ENCODE data around the gene PELI2.

PELI2 gene

GRCh38 chr14:56318393-56319115 lies 200.3 kb downstream of the PELI2 start:
- DNase-seq = no peak

GRCh38 chr14:56321861-56322260 lies 203.7 kb downstream of the PELI2 start:
- DNase-seq = no peak

- no peak for DNase-seq
Measured at GRCh38 chr14:56322531-56322930, 204.3 kb downstream of the PELI2 start.

GRCh38 chr14:56324454-56324853 lies 206.2 kb downstream of the PELI2 start:
- DNase-seq = no peak

- DNase-seq = no peak
Measured at GRCh38 chr14:56324856-56325699, 206.9 kb downstream of the PELI2 start.

GRCh38 chr14:56328021-56328420 lies 209.8 kb downstream of the PELI2 start:
- no peak for DNase-seq

- DNase-seq = no peak
Measured at GRCh38 chr14:56331592-56332216, 213.5 kb downstream of the PELI2 start.

GRCh38 chr14:56333359-56334292 lies 215.4 kb downstream of the PELI2 start:
- no peak for DNase-seq

GRCh38 chr14:56334458-56334857 lies 216.2 kb downstream of the PELI2 start:
- DNase-seq = no peak

- DNase-seq = no peak
Measured at GRCh38 chr14:56338674-56339073, 220.5 kb downstream of the PELI2 start.

GRCh38 chr14:56339855-56340701 lies 221.9 kb downstream of the PELI2 start:
- peak; percentile 60 to 65 for DNase-seq

GRCh38 chr14:56340932-56341331 lies 222.7 kb downstream of the PELI2 start:
- DNase-seq = no peak

GRCh38 chr14:56341766-56342493 lies 223.7 kb downstream of the PELI2 start:
- no peak for DNase-seq

- DNase-seq = no peak
Measured at GRCh38 chr14:56342494-56342942, 224.3 kb downstream of the PELI2 start.

GRCh38 chr14:56349960-56350359 lies 231.7 kb downstream of the PELI2 start:
- no peak for DNase-seq
